Right lung (tissue), 10 donors: ENCODE measurements around the gene M6PR. TPM values are rescaled to one million over a fixed set of nuclear protein-coding genes. Genes with fewer than 3 reads are reported as not detected.
A peak's percentile ranks its signal among the peaks of the same experiment; 100 is the strongest.

Source experiments
- DNase-seq, 2 donors: peaks; one replicate each; pipeline ENCODE4 v3.0.0-alpha.2; 2013
- long read RNA-seq, 8 donors: transcript quantifications; one replicate each; lab custom pipeline, GENCODE V29; 2026
- polyA plus RNA-seq, 5 donors: library from polyadenylated mRNA; unstranded; fragments of 120-200 nt; gene quantifications; one replicate each; pipeline versions ENCODE4 v1.2.1 to v1.2.3, GENCODE V29; 2013; ENCODE audit warnings: inconsistent platforms in 1 of 5, low replicate concordance in 1 of 5; ENCODE audit not compliant: insufficient read length in 5 of 5, insufficient read depth in 1 of 5

M6PR gene
- polyA plus RNA-seq, result 100 to 1,000 TPM; 171 to 236 (median 206) TPM
- long read RNA-seq, donor 1, transcript M6PR-201 (7 exons, 2,756 nt), result major isoform, 41 of 44 reads
- long read RNA-seq, donor 1, partial matches to known transcripts, result 0 of 44 reads
- long read RNA-seq, donor 1, other reads (novel, unspliced or antisense), result 0 of 44 reads
- long read RNA-seq, donor 2, transcript M6PR-201 (7 exons, 2,756 nt), result major isoform, 19 of 20 reads
- long read RNA-seq, donor 2, partial matches to known transcripts, result 0 of 20 reads
- long read RNA-seq, donor 2, other reads (novel, unspliced or antisense), result 0 of 20 reads
- long read RNA-seq, donor 3, transcript M6PR-201 (7 exons, 2,756 nt), result major isoform, 26 of 28 reads
- long read RNA-seq, donor 3, partial matches to known transcripts, result 0 of 28 reads
- long read RNA-seq, donor 3, other reads (novel, unspliced or antisense), result 0 of 28 reads
- long read RNA-seq, donor 4, transcript M6PR-201 (7 exons, 2,756 nt), result major isoform, 19 of 19 reads
- long read RNA-seq, donor 4, partial matches to known transcripts, result 0 of 19 reads
- long read RNA-seq, donor 4, other reads (novel, unspliced or antisense), result 0 of 19 reads
- long read RNA-seq, donor 5, transcript M6PR-201 (7 exons, 2,756 nt), result major isoform, 23 of 33 reads
- long read RNA-seq, donor 5, partial matches to known transcripts, result 6 of 33 reads
- long read RNA-seq, donor 5, other reads (novel, unspliced or antisense), result 0 of 33 reads
- long read RNA-seq, donor 6, transcript M6PR-201 (7 exons, 2,756 nt), result major isoform, 27 of 39 reads
- long read RNA-seq, donor 6, partial matches to known transcripts, result 10 of 39 reads
- long read RNA-seq, donor 6, other reads (novel, unspliced or antisense), result 0 of 39 reads
- long read RNA-seq, donor 7, transcript M6PR-201 (7 exons, 2,756 nt), result major isoform, 34 of 40 reads
- long read RNA-seq, donor 7, partial matches to known transcripts, result 5 of 40 reads
- long read RNA-seq, donor 7, other reads (novel, unspliced or antisense), result 0 of 40 reads
- long read RNA-seq, donor 8, transcript M6PR-201 (7 exons, 2,756 nt), result major isoform, 11 of 12 reads
- long read RNA-seq, donor 8, partial matches to known transcripts, result 0 of 12 reads
- long read RNA-seq, donor 8, other reads (novel, unspliced or antisense), result 0 of 12 reads

GRCh38 chr12:8949342-8950220, at the start of gene M6PR:
Gene M6PR, minus strand, starts transcription at chr12:8949645. Its CDS starts 3,241 bp downstream, at chr12:8946404.
- DNase-seq, result peak; percentile 95

- DNase-seq, result no peak
Observed at GRCh38 chr12:8996682-8997405, 47.4 kb upstream of the M6PR start.

GRCh38 chr12:8995021-8995775, 45.8 kb upstream of the M6PR start:
- DNase-seq, result no peak

DNA sequence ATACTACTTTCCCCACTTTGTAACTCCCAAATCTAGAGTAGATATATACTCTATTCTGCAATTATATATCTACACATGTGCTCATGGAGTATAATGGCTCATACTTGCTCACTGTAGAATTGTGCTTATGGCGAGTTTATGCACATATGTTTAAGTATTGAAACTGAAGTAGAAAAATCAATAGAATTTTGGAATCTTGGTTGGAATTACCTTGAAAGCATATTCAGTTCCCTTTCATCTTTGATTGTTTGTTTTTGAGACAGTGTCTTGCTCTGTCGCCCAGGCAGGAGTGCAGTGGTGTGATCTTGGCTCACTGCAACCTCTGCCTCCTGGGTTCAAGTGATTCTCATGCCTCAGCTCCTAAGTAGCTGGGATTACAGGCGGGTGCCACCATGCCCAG, 44.4 kb upstream of the M6PR start:
- no peak for DNase-seq

GRCh38 chr12:8991371-8992345, 42.2 kb upstream of the M6PR start:
- DNase-seq, result no peak

GRCh38 chr12:8989413-8989812, 40.0 kb upstream of the M6PR start, which contains the start of gene KLRG1:
Gene KLRG1, plus strand, starts transcription at chr12:8989546. Its CDS starts 90 bp downstream, at chr12:8989636.
- DNase-seq, result no peak

GRCh38 chr12:8987685-8988084, 38.2 kb upstream of the M6PR start:
- DNase-seq, result no peak

GRCh38 chr12:8987163-8987562, 37.7 kb upstream of the M6PR start:
- DNase-seq, result no peak

- no peak for DNase-seq
Observed at GRCh38 chr12:8985213-8985754, 35.8 kb upstream of the M6PR start.

GRCh38 chr12:8980137-8980536, 30.7 kb upstream of the M6PR start:
- DNase-seq, result no peak

- DNase-seq, result no peak
Observed at GRCh38 chr12:8970432-8970831, 21.0 kb upstream of the M6PR start.

GRCh38 chr12:8969861-8970411, 20.5 kb upstream of the M6PR start:
- no peak for DNase-seq

GRCh38 chr12:8968761-8969160, 19.3 kb upstream of the M6PR start:
- DNase-seq, result no peak

- no peak for DNase-seq
Observed at GRCh38 chr12:8960176-8960575, 10.7 kb upstream of the M6PR start.

- no peak for DNase-seq
Observed at GRCh38 chr12:8958066-8958465, 8.6 kb upstream of the M6PR start.

GRCh38 chr12:8957561-8957960, 8.1 kb upstream of the M6PR start:
- DNase-seq, result no peak

DNA sequence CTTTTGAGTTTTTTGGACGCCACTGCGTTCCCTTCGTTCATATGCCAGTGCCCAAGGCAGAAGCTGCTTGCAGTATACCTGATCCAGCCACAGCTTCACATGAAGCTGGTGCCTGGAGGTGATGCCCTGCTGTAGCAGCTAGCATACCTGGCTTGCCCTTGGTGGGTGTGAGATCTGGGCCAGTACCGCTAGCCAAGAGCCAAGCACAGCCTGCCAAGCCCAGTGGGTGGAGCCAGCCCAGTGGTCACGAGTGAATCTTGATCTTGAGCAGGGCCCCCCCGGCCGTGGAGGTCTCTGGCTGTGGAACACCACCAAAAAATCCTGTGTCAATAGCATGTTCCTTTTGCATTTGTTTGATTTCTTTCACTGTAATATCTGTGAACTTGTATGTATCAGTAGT, 7.3 kb upstream of the M6PR start:
- DNase-seq, result no peak

DNA sequence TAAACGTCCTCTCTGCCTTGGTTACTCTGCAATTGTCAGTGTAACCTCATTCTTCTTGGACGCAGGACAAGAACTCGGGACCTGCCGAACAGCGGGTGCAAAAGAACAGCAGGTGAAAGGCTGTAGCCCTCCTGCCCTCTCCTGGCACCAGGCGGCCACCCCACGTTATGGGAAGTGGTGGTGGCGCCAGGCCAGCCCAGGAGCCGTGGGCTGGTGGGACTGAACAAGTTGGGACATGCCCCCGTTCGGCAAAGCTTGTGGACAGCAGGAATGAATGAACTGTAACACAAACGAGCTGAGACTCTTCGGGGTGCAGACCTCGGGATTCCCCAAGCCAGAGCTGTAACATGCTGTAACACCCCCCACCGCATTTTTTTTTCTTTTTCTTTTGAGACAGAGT, 6.6 kb upstream of the M6PR start:
- no peak for DNase-seq
